Smooth muscle cell (in vitro differentiated cells): ENCODE measurements around the gene CAMK2A. TPM values are rescaled to one million over a fixed set of nuclear protein-coding genes. Genes with fewer than 3 reads are reported as not detected.

Experiments used
- DNase-seq: peaks from one replicate; lab custom pipeline; 2025; ENCODE audit not compliant: unreplicated experiment; lab: John Stamatoyannopoulos, UW
- H2AFZ ChIP-seq: fragments of 200-600 bp; sonication (generic); 2 replicates; pipeline ENCODE4 v1.6.0; 2016; ENCODE audit warnings: antibody characterized with exemption, low read depth, mild to moderate bottlenecking
- H3F3A ChIP-seq: fragments of 200-600 bp; sonication (generic); 2 replicates; pipeline ENCODE4 v1.6.0; 2017; ENCODE audit warnings: antibody characterized with exemption, low read depth
- H3K27ac ChIP-seq: fragments of 200-600 bp; sonication (generic); 2 replicates; pipeline ENCODE4 v1.5.1; 2016; ENCODE audit warnings: low read depth, mild to moderate bottlenecking
- H3K27me3 ChIP-seq: fragments of 200-600 bp; sonication (generic); 2 replicates; pipeline ENCODE4 v1.6.1; 2016; ENCODE audit warnings: low read depth, mild to moderate bottlenecking
- H3K36me3 ChIP-seq: fragments of 200-600 bp; sonication (generic); 2 replicates; pipeline ENCODE4 v1.5.1; 2016; ENCODE audit warnings: low read depth
- H3K4me1 ChIP-seq: fragments of 200-600 bp; sonication (generic); 2 replicates; pipeline ENCODE4 v1.5.1; 2016; ENCODE audit warnings: low read depth
- H3K4me2 ChIP-seq: fragments of 200-600 bp; sonication (generic); 2 replicates; pipeline ENCODE4 v1.6.0; 2016; ENCODE audit warnings: mild to moderate bottlenecking
- H3K4me3 ChIP-seq: fragments of 200-600 bp; sonication (generic); 2 replicates; pipeline ENCODE4 v1.5.1; 2016; ENCODE audit warnings: mild to moderate bottlenecking
- H3K79me2 ChIP-seq: fragments of 200-600 bp; sonication (generic); 2 replicates; pipeline ENCODE4 v1.6.0; 2016; ENCODE audit warnings: low read depth, mild to moderate bottlenecking
- H3K9ac ChIP-seq: fragments of 200-600 bp; sonication (generic); 2 replicates; pipeline ENCODE4 v1.6.0; 2016; ENCODE audit warnings: low read depth
- H3K9me3 ChIP-seq: fragments of 200-600 bp; sonication (generic); replicated peaks from 2 replicates; pipeline ENCODE4 v1.5.1; 2016; ENCODE audit warnings: low read depth
- H4K20me1 ChIP-seq: fragments of 200-600 bp; sonication (generic); 2 replicates; pipeline ENCODE4 v1.6.0; 2016; ENCODE audit warnings: low read depth
- CTCF ChIP-seq: fragments of 200-600 bp; sonication (generic); IDR thresholded peaks from 2 replicates; pipeline ENCODE4 v1.5.1; 2017; ENCODE audit warnings: borderline replicate concordance, mild to moderate bottlenecking, antibody characterized with exemption; ENCODE audit not compliant: insufficient read depth, poor library complexity, severe bottlenecking
- WGBS: methylation state at CpG from one replicate; pipeline ENCODE4 v1.1.7; 2016; ENCODE audit warnings: low lambda C conversion rate; 5-methylcytosine and 5-hydroxymethylcytosine counted together
- polyA plus RNA-seq: library from polyadenylated mRNA; unstranded; fragments of >200 nt; fragmentation: Nextera tagmentation; extraction: Ambion mirVana; gene quantifications from 2 replicates; pipeline ENCODE4 v1.2.1, GENCODE V29; 2016
- total RNA-seq: library from RNA; depleted of rRNA; stranded (reverse); fragments of >200 nt; gene quantifications from 2 replicates; pipeline ENCODE4 v1.2.3, GENCODE V29; 2014

Gene CAMK2A
- total and polyA plus RNA-seq, 2 experiments from 2014 or later, result 0.83 to 1.6 TPM

GRCh38 chr5:150208187-150209098 is 81.1 kb downstream of the CAMK2A start:
- H3K79me2 ChIP-seq, result no peaks in the 10 kb centered on the region
- 61% methylated on average over 19 of the region's 19 CpGs for WGBS
- no peaks in the 10 kb centered on the region for H3K9me3 ChIP-seq
- peak overlapping the region; percentile 86 for H3K27ac ChIP-seq
- H3K4me2 ChIP-seq, result peak overlapping the region; percentile 34
- no peak overlapping the region for H3K4me3 ChIP-seq
- no peaks in the 10 kb centered on the region for H4K20me1 ChIP-seq
- no peak for DNase-seq
- TF ChIP-seq CTCF, result no peak
- H3K4me1 ChIP-seq, result peaks cover 8% of the 10 kb centered on the region
- peaks cover 3% of the 10 kb centered on the region for H3F3A ChIP-seq
- peak overlapping the region; percentile 41 for H3K9ac ChIP-seq
- H3K36me3 ChIP-seq, result no peaks in the 10 kb centered on the region
- H3K27me3 ChIP-seq, result no peaks in the 10 kb centered on the region
- H2AFZ ChIP-seq, result no peak overlapping the region

- Histone ChIP-seq H3K4me1 (peaks cover 8% of the 10 kb centered on the region), H3K27ac (no peak overlapping the region), H4K20me1 (no peaks in the 10 kb centered on the region), H3F3A (peaks cover 3% of the 10 kb centered on the region), H3K36me3 (no peaks in the 10 kb centered on the region), H3K4me2 (no peak overlapping the region), H3K4me3 (no peak overlapping the region), H3K9me3 (no peaks in the 10 kb centered on the region), H2AFZ (no peak overlapping the region), H3K27me3 (no peaks in the 10 kb centered on the region), H3K9ac (no peak overlapping the region), H3K79me2 (no peaks in the 10 kb centered on the region)
- DNase-seq, result no peak
- 95% methylated on average over 6 of the region's 6 CpGs for WGBS
- no peak for TF ChIP-seq CTCF
These were observed 82.8 kb downstream of the CAMK2A start for GRCh38 chr5:150206779-150207115.

- no peak overlapping the region for H2AFZ ChIP-seq
- WGBS, result 89% methylated on average over 6 of the region's 6 CpGs
- H4K20me1 ChIP-seq, result no peaks in the 10 kb centered on the region
- H3K36me3 ChIP-seq, result no peaks in the 10 kb centered on the region
- peaks cover 8% of the 10 kb centered on the region for H3K4me1 ChIP-seq
- no peak for DNase-seq
- no peak overlapping the region for H3K27ac ChIP-seq
- no peaks in the 10 kb centered on the region for H3K79me2 ChIP-seq
- no peaks in the 10 kb centered on the region for H3K27me3 ChIP-seq
- no peak overlapping the region for H3K9ac ChIP-seq
- no peaks in the 10 kb centered on the region for H3K9me3 ChIP-seq
- H3K4me2 ChIP-seq, result no peak overlapping the region
- no peak overlapping the region for H3K4me3 ChIP-seq
- no peak for TF ChIP-seq CTCF
- peaks cover 3% of the 10 kb centered on the region for H3F3A ChIP-seq
These were observed 83.3 kb downstream of the CAMK2A start for GRCh38 chr5:150206098-150206778.

- Histone ChIP-seq H3F3A (peaks cover 3% of the 10 kb centered on the region), H3K36me3 (no peaks in the 10 kb centered on the region), H3K9ac (no peak overlapping the region), H3K27ac (no peak overlapping the region), H3K4me2 (no peak overlapping the region), H2AFZ (no peak overlapping the region), H3K79me2 (no peaks in the 10 kb centered on the region), H4K20me1 (no peaks in the 10 kb centered on the region), H3K9me3 (no peaks in the 10 kb centered on the region), H3K4me3 (no peak overlapping the region), H3K4me1 (peaks cover 8% of the 10 kb centered on the region), H3K27me3 (peaks cover 8% of the 10 kb centered on the region)
- no peak for DNase-seq
- WGBS, result 98% methylated on average over 11 of the region's 13 CpGs
- TF ChIP-seq CTCF, result no peak
These were observed 85.0 kb downstream of the CAMK2A start for GRCh38 chr5:150204590-150204960.
